ENCODE results near the gene FAM124A. TPM values are rescaled to one million over a fixed set of nuclear protein-coding genes. Genes with fewer than 3 reads are reported as not detected.

The FAM124A gene
- total RNA-seq, 1 experiment from 2014 or later, result 3.1 TPM

GRCh38 chr13:51271528-51272085 is 49.4 kb downstream of the FAM124A start:
- H3K9me2 ChIP-seq (ENCODE audit: insufficient read depth), result no peaks in the 10 kb centered on the region
- ChIA-PET CTCF (interaction anchor here (3.9 kb wide), 1 partner anchor 15 kb away, joined by 27 read pairs; no protein-coding TSS in a partner anchor), POLR2A (no interaction called here), RAD21 (ENCODE audit: low non-redundant PET in 1 of 2, low total read pairs in 2 of 2, uncharacterized antibody in 2 of 2, unreplicated experiment in 2 of 2) (no interaction called here)
- H3K27ac ChIP-seq (ENCODE audit: low read depth, low read length), result no peak overlapping the region
- no peaks in the 10 kb centered on the region for H3K4me1 ChIP-seq (ENCODE audit: control insufficient read depth in 1 of 2, insufficient read depth in 2 of 2, low read length in 2 of 2)
- H3K9me3 ChIP-seq (ENCODE audit: control insufficient read depth in 1 of 2, insufficient read depth in 1 of 2, low read depth in 1 of 2, low read length in 2 of 2), result no peaks in the 10 kb centered on the region
- no peak overlapping the region for H3K9ac ChIP-seq (ENCODE audit: low read length)
- intact Hi-C loops (cut with micrococcal nuclease), result loop anchor here (10.0 kb wide), 1 partner anchor 1947 kb away; no protein-coding TSS in a partner anchor
- no peak for DNase-seq (ENCODE audit: low read depth, low spot score)
- no peak overlapping the region for H3K4me3 ChIP-seq (replicated peaks in 1 of 2; ENCODE audit: low read depth in 1 of 2, low read length in 2 of 2)
- TF ChIP-seq ZFX (IDR thresholded peaks at IDR 0.05), result no peak
- no peak for TF ChIP-seq MAX (IDR thresholded peaks at IDR 0.05)
- no peak for TF ChIP-seq SIN3A (IDR thresholded peaks at IDR 0.05; ENCODE audit: low read depth)
- no peak for TF ChIP-seq CBX3 (IDR thresholded peaks at IDR 0.05; ENCODE audit: low read depth)
- TF ChIP-seq REST (IDR thresholded peaks at IDR 0.05; ENCODE audit: low read depth), result no peak
- no peak for TF ChIP-seq ZNF274 (IDR thresholded peaks at IDR 0.05; ENCODE audit: low read depth, low read length)
- TF ChIP-seq, protein P1, sequence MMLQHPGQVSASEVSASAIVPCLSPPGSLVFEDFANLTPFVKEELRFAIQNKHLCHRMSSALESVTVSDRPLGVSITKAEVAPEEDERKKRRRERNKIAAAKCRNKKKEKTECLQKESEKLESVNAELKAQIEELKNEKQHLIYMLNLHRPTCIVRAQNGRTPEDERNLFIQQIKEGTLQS (IDR thresholded peaks at IDR 0.05), result no peak
- no peak for TF ChIP-seq CEBPB (IDR thresholded peaks at IDR 0.05; ENCODE audit: low read depth)
- no peak for TF ChIP-seq ZBTB33 (IDR thresholded peaks at IDR 0.05; ENCODE audit: extremely low read depth, insufficient replicate concordance, low read length)
- TF ChIP-seq TCF7L2 (IDR thresholded peaks at IDR 0.05; ENCODE audit: borderline replicate concordance, extremely low read depth, insufficient read depth, insufficient read length), result no peak
- TF ChIP-seq YY1 (IDR thresholded peaks at IDR 0.05; ENCODE audit: extremely low read depth, insufficient replicate concordance, low read depth, low read length), result no peak
- no peak for TF ChIP-seq FOSL1 (IDR thresholded peaks at IDR 0.05; ENCODE audit: low read depth)
- no peak for TF ChIP-seq ELF1 (IDR thresholded peaks at IDR 0.05; ENCODE audit: borderline replicate concordance, low read depth)
- TF ChIP-seq CTCF (IDR thresholded peaks at IDR 0.05 in 2 of 3, conservative IDR thresholded peaks at IDR 0.05 in 1 of 3; ENCODE audit: borderline replicate concordance in 1 of 3, insufficient read depth in 1 of 3, low read depth in 2 of 3, low read length in 2 of 3), result no peak
- no peak for TF ChIP-seq EZH2 (IDR thresholded peaks at IDR 0.05)
- TF ChIP-seq RAD21 (IDR thresholded peaks at IDR 0.05; ENCODE audit: low read depth), result no peak
- no peak for TF ChIP-seq EZH2phosphoT487 (IDR thresholded peaks at IDR 0.05; ENCODE audit: borderline replicate concordance)
- TF ChIP-seq EGR1 (IDR thresholded peaks at IDR 0.05; ENCODE audit: low read depth), result no peak
- H3K27me3 ChIP-seq (ENCODE audit: insufficient read depth, low read length), result no peaks in the 10 kb centered on the region
- H3K36me3 ChIP-seq (ENCODE audit: control insufficient read depth in 1 of 2, insufficient read depth in 2 of 2, low read length in 2 of 2), result no peaks in the 10 kb centered on the region
- no peaks in the 10 kb centered on the region for H4K20me1 ChIP-seq (ENCODE audit: insufficient read depth)
- no peak overlapping the region for H2AFZ ChIP-seq (ENCODE audit: low read depth, low read length, poor library complexity, severe bottlenecking)
- no TSS peak for BruUV-seq (replicated peaks)
- ATAC-seq, result no peak
- H3K4me2 ChIP-seq (ENCODE audit: low read length), result no peak overlapping the region
- H3K79me2 ChIP-seq (ENCODE audit: insufficient read depth, low read length), result no peaks in the 10 kb centered on the region
